Glomerular endothelial cell (primary cell): ENCODE measurements around the gene PEX26. TPM values are rescaled to one million over a fixed set of nuclear protein-coding genes. Genes with fewer than 3 reads are reported as not detected.
"Not testable (repeated sequence)": the region's sequence is repeated elsewhere in the genome, so short reads cannot be mapped to it uniquely, and the experiment has no call there.

ENCODE experiments used
- DNase-seq: peaks from one replicate; pipeline ENCODE4 v3.0.0-alpha.2; 2011; ENCODE audit warnings: low read depth, low spot score; ENCODE audit errors: extremely low read depth
- total RNA-seq: library from RNA; depleted of rRNA; stranded (reverse); fragments of >200 nt; gene quantifications from 2 replicates; pipeline ENCODE4 v1.2.3, GENCODE V29; 2015

The PEX26 gene
- total RNA-seq, 1 donor from 2014 or later, result 30.6 TPM

DNA sequence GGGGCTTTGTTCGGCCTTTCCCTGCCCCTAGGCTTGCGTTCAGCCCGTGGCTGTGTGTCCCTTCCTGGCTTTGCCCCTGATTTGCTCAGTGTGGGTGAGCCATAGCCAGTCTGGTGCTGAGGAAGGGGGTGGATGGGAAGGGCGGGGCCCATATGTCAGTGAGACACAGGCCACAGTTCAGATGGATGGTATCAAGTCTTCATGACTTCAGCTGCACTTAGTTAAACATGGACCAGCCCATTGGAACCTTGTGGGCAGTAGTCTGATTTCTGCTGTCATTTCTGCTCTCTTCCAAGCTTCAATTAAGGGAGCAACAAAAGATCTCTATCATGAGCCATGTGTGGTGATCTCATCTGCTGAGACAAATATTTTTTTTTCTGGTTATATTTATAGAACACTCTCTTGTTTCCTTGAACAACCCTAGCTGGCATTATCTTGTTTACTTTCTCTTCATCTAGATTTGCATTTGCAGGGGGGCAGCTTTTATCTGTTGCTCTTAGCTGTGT is 21.6 kb upstream of the PEX26 start:
- no peak for DNase-seq

DNA sequence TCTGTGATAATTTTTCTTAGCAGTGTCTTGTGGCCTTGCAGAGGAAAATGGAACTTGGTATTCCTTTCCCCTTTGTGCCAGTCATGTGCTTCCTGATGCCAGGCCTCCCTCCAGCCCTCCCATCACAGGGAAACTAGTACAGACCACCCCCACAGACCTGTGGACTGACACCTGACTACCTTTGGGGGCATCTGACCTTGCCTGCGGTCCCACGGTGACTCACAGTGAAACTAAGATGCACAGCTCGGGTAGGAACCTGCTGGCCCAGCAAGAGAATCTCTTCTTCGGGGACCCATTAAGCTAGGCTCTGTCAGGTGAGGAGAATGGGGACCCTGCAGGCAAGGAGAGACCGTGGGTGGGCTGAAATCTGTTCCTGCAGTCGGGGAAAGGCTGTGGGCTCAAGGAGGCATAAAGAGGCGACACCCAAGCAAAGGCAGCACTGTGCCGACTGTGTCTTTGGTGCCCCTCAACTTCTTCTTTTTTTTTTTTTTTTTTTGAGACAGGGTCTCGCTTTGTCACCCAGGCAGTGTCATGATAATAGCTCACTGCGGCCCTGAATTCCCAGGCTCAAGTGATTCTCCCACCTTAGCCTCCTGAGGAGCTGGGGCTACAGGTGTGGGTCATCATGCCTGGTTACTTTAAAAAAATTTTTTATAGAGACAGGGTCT is 20.8 kb upstream of the PEX26 start:
- DNase-seq, result no peak

DNA sequence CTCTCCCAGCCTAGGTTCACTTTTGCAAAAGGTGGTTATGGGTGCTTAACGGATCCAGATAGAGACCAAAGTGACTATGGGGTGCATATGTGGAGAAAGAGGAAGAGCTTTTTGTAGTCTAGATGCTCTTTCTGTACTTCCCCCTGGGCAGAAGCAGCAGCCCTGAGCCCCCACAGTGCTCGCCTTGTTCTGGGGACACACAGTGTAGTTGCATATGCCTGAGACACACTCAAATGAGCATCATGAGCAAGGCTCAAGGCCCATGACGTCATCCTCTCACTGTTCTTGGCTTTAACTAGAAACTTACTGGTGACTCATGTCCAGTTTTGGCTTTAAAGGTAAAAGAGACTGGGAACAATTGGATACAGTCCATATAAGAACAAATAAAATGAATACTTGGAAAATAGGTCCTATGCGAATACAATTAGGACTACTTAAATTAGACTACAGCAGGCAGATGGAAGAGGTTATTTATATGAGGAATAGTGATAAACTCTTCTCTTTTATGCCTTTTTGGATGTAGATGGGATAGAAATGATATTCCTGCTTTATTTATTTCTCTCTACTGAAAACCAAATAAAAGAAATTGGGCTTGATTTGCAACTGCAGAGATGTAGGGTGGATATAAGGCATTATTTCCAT is 20.1 kb upstream of the PEX26 start:
- DNase-seq, result peak; percentile 88

DNA sequence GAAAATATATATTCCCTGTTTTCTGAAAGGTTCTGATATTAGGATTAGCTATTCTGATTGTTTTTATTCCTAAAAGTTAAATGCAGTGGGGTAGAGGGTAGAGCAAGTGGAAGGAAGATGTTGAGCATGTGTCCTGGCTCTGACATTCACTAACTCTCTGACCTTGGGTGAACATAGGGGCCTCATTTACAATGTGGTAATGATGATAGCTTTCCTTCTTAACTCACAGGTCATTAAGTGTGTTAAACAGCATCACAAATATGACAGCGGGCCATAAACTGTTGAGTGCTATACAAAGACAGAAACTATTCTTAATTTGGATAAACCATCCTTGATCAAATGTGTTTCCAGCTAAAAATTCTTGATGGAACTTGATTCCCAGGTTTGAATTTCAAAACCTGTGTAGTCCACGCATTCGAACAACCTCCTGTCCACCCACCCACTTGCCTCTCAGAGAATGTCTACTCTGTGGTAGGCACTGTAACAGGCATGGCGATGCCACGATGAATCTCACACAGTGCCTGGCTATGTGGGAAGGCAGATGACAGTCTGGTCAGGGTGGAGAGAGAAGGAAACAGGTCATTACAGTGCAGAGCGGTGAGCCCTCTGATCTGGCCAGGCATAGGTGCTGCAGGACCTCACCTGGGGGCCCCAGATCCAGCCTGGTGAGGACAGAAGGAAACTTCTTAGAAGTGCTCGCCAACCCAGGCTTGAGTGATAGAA is 19.3 kb upstream of the PEX26 start:
- DNase-seq, result no peak

DNA sequence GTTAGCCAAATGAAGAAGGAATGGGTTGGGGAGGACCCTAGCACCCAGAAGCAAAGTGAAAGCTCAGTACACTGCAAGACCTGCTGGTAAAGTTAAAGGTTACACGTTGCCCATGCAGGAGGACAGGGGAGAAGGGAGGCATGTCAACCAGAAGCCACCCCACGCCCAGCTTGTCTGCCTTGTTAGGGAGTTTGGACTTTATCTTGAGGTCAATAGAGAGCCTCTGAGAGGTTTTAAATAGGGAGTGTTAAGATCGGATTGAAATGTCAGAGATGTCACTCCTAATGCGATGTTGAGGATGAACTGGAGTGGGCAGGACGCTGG is 18.7 kb upstream of the PEX26 start:
- DNase-seq, result no peak

DNA sequence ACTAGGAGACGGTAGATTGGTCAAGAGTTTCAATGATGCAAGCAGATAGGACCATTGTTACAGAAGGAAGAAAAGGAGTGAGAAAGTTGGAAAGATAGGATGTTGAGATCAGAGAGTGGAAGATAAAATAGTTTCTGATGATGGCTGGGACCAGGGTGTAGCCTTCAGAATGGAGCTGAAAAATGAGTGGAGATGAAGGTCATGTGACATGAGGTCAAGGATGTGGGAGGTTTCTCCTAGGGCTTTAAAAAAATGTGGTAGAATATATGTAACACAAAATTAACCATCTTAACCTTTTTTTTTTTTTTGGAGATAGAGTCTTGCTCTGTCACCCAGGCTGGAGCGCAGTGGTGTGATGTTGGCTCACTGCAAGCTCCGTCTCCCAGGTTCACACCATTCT is 18.3 kb upstream of the PEX26 start:
- DNase-seq, result no peak

DNA sequence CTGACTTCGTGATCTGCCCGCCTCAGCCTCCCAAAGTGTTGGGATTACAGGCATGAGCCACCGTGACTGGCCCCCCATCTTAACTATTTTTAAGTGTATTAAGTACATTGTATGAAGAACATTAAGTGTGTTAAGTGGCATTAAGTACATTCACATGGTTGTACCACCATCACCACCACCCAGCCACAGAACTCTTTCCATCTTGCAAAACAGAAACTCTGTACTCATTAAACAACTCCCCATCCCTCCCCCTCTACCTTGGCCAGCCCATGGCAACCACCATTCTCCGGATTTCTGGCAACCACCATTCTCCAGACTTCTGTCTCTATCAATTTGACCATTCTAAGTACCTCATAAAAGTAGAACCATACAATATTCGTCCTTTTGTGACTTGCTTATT is 17.8 kb upstream of the PEX26 start:
- no peak for DNase-seq

DNA sequence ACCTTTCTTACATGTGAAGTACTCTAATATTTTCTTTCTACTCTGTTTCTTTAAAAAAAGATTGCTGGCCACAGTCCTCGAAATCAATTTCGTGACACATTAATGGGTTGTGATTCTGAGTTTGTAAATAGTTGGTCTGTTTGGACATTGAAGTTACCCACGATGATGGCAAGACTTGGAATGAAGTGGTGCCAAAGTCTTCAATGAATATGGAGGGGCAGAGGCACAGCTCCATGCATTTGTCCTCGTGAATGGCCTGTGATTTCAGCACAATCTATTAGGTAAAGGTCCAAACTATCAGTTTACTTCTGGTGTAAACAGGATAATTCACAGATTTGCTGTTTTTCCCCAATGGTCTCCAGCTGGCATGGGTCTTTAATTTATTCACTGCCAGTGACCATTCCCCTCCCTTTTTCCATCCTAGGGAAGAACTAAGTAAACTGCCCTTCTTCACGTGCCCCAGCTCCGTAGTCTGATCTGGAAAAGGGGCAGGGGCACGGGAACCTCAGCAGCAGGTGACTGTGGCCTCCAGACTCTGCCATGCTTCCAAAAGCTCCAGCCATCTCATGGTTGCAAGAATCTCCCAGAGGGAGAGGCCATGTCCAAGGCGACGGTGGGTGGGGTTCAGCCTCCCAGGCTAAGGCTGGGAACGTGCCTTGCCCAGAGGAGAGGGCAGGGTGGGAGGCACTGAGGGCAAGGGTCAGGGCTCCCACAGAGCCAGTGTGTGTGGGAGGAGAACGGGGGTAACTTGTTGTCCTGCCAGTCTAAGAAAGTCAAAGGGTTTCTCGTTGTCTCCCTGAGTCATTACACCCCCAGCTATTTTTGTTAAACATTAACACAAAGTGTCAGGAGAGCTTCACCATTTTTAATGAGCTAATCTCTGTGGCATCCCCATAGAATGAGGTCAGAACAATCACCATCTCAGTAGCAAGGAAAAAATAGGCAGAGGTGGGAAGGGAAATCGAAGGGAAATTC is 16.9 kb upstream of the PEX26 start:
- DNase-seq, result no peak

DNA sequence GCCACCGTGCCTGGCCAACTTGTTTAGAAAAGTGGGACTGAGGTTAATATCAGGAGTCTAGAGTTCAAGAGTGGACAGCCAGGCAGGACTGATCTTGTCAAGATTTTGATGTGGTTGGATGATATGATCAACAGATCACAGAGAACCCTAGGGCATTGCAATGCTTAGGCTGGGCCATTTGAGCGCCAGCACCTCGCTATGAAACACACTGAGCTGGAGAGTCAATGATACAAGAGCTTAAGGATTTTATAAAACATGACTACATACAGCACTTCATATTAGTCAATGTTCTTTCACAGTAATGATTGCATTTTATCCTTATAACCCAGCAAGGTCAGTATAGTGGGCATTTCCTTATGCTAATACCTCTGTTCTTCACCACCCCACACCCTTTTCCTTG is 15.4 kb upstream of the PEX26 start:
- no peak for DNase-seq

DNA sequence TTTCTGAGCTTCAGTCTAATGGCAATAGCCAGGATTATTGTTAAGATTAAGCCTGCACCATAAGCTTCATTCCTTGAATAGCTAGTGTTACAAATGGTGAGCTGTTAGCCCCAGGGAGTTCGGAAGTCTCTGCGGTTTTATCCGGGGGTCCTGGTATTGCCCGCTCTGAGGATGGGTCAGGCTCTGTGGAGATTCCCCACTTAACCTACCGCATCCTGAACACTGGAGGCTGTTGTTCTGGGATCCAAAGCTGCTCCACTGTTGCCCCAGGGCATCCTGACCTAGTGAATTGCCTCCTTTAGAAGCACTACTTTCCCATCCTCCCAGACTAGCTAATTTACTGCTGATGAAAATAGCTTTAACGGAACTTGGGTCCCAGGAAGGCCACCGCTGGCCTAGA is 14.5 kb upstream of the PEX26 start:
- no peak for DNase-seq

DNA sequence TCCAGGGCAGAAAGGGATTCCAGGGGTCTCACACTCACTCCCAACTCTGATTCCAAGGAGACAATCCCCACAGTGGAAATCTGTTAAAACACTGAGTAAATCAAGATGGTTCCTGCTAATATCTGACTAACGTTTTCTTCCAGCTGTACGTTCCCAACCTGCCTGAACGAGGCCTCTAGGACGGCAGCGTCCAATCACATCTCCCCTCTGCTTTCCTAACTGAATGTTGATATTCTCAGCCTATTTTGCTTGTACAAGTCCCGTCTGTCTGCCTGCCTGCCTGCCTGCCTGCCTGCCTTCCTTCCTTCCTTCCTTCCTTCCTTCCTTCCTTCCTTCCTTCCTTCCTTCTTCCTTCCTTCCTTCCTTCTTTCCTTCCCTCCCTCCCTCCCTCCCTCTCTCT is 14.1 kb upstream of the PEX26 start:
- DNase-seq, result not testable (repeated sequence)

DNA sequence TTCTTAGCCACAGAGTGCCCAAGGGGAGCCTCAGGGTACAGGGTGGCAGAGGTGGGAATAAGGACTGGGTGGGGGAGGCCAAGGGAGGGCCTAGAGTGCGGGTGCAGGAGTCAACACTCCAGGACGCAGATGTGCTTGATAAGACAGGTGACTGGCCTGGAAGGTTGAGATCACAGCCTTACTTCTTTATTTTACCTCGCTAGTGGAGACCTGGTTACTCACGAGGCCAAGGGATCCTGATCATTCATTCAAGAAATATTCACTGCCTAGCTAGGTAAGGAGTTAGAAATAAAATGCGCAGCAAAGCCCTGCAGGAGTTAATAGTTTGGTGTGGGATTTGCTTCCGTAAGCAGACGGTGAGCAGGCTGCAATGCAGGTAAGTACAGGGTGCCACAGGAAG is 13.2 kb upstream of the PEX26 start:
- DNase-seq, result no peak

DNA sequence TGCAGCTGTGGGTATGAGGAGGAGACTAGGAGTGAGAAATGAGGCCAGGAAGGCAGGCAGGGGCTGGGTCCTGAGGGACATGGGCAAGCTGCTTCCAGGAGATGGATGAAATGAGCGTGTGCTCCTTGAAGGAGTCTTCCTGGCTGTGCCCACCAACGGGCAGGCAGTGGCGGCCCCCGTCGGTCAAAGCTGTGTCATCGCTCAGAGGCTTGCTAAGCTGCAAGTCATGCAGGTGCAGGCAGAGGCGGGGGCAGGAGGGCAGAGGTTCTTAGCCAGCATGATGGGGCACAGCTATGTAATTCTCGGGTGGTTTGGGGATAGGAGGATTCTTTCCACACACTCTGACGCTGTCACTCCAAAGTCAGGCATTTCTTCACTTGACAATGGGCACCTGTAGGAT is 12.5 kb upstream of the PEX26 start:
- no peak for DNase-seq

DNA sequence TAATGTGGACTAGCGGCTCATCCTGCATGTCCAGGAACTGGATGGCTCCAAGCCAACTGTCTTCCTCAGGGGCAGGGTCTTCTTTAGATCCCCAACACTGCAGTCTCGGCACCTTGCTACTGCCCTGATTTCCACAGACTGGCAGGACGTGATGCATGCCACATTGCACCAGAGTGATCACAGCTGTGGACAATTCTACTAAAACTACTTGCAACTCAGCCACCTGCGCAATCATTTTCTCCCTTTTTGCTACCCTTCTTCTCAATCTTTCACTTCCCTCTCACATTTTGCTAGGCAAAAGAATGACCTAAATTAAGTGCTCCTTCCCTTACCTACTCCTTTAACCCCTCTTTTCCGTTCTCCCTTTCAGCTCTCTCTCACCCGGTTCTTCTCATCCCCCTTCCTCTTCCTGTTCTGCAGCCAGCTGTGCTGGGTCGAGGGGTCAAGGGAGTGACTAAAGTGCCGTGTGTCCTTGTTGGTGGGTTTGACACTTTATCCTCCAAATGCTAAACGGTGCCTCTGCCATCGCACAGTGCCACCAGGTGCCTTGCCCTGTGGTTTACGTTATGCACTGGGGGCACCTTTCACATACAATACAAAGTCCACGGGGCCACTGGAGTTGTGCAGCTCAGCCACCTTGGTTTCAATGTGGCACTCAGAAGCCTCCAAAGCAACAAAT is 11.5 kb upstream of the PEX26 start:
- no peak for DNase-seq

DNA sequence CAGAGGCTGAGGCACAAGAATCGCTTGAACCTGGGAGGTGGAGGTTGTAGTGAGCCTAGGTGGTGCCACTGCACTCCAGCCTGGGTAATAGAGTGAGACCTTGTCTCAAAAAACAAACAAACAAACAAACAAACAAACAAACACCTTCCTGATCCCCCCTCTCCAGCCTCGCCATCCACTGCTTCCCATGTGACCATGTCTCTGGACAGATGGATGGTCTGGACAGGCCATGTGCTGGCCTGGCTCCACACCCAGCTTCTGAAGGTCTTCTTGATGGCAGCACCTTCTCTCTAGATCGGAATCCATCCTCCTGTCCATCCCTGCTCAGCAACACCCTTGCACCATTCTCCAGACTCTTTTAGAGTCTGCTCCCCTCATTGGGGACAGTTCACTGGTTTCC is 10.7 kb upstream of the PEX26 start:
- DNase-seq, result no peak

DNA sequence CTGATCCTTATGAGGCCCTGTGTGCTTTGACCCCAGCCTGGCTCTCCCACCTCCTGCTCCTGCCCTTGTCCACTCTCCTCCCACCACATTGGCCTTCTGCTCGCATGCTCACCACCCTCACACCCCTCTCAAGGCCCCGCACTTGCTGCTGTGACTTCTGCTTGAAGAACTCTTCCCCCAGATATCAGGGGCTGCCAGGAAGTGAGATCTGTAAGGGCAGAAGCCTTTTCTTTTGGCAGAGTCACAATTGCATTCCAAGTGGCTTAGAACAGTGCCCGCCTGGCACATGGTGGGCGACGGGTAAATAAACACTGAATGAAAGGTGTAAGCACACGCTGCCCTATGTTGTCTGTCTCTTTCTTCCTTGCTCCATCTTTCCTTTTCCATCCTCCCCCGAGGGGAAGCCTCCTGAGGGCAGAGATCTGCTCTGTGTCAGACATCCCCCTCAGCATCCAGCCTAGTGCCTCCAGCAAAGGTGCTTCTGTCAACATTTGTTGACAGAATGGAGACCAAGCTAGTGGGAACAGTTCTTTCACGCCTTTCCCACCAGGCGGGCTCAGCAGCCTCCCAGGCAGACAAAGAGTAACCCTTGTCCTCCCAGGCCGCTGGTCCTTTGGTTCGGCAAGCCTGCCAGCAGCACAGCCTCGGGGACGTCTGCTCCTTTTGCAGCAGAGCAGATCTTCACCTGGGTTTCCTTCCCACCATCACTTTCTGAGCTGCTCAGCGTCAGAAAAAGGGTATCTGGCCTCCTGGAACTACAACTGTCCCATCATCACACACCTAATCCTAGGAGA is 10.0 kb upstream of the PEX26 start:
- DNase-seq, result no peak

DNA sequence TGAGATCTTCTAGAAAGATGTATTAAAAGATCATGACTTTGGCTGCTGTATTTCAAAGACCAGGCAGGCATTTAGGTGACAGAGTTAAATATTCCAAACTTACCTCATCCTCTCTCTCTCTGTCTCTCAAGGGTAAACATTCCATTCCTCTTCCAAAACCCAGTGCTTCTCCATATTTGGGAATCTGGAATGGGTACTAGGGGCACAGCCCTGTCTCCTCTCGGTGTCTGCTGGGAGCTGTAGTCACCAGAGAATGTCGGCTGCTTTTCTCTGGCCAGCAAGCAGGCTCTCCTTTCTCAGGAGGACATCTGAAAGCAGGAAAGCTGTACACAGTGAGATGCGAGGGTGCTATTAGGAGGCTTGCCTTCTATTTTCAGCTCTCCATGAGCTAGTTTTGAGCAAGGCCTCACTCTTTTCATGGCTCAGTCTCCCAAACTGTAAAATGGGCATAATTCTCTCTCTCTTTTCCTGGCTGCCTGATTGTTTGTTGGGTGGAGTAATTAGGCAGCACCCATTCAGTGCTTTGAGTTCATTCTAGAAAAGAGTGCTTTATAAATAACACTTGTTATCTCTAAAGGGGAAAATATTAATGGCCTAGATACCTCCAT is 9.3 kb upstream of the PEX26 start:
- DNase-seq, result no peak

DNA sequence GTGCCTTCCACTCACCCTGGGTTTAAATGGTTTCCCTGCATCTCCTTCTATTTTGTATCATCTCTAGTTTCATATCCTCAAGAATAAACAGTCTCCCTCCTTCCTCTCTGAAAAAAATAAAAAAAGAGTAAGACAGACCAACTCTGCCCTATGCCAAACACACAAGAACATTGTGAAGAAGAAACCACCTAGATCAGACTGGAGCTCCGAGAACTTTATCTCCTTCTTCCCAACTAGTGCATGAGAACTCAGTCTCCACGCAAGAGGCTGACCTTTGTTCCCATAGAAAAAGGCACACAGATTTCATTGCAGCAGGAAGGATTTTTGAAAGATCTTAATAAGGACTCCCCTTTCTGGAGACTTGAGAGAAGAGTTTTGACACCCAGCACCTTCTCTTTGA is 8.7 kb upstream of the PEX26 start:
- no peak for DNase-seq

DNA sequence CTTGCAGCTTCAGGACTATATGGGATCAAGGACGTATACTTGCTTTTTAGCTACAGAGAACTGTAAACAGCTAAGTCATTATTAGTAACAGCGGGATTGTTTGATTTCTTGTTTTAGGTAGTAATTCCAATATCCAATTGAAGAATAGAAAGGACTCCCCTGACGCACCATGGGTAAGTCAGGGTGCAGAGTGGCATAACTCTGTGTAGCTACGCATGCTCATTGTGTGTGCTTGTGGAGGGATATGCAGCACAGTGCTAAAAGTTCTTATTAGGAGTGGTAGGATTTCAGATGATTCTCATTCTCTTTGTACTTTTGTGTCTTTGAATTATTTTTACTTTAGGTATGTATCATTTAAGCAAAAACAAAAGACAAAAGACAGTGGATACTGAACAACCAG is 7.7 kb upstream of the PEX26 start:
- DNase-seq, result no peak
